PC-3 (cell line): ENCODE data around the gene LIMA1. TPM values are rescaled to one million over a fixed set of nuclear protein-coding genes. Genes with fewer than 3 reads are reported as not detected.

Experiments used
- ATAC-seq: fragments of 200-7000 bp; cut with Tn5 transposase; 2 replicates; pipeline ENCODE4 v1.9.1; 2020; ENCODE audit warnings: mild to moderate bottlenecking, moderate library complexity
- BruUV-seq: library from RNA; stranded (reverse); fragments of 400-500 nt; replicated peaks from 2 replicates; lab custom pipeline; 2021; lab: Mats Ljungman, UMichigan
- CTCF ChIA-PET: fragments of 300-600 bp; sonication (Branson Sonifier 250); formaldehyde crosslinking; loops from one replicate; lab custom pipeline; 2022; ENCODE audit warnings: antibody characterized with exemption; lab: Charles Lee
- POLR2A ChIA-PET: fragments of 300-600 bp; sonication (Branson Sonifier 250); formaldehyde crosslinking; loops from one replicate; lab custom pipeline; 2022; ENCODE audit warnings: antibody characterized with exemption; ENCODE audit not compliant: unreplicated experiment; lab: Charles Lee
- DNase-seq: peaks from one replicate; pipeline ENCODE4 v3.0.0-alpha.2; 2015
- H2AFZ ChIP-seq: fragments of 300-600 bp; sonication (generic); 2 replicates; pipeline ENCODE4 v1.6.0; 2016; ENCODE audit warnings: antibody characterized with exemption, low read length
- H3F3A ChIP-seq: fragments of 300-600 bp; sonication (generic); one replicate; pipeline ENCODE4 v1.6.0; 2017; ENCODE audit warnings: antibody characterized with exemption, low read length, control low read depth, mild to moderate bottlenecking; ENCODE audit not compliant: unreplicated experiment
- H3K27ac ChIP-seq: fragments of 300-600 bp; sonication (generic); 2 replicates; pipeline ENCODE4 v1.5.1; 2016; ENCODE audit warnings: mild to moderate bottlenecking, low read length
- H3K27me3 ChIP-seq: fragments of 300-600 bp; sonication (generic); 2 replicates; pipeline ENCODE4 v1.6.1; 2016; ENCODE audit warnings: low read length, mixed read lengths
- H3K36me3 ChIP-seq: fragments of 300-600 bp; sonication (generic); 2 replicates; pipeline ENCODE4 v1.6.1; 2016; ENCODE audit warnings: low read depth, mixed run types, low read length, mixed read lengths
- H3K4me1 ChIP-seq: fragments of 300-600 bp; sonication (generic); 2 replicates; pipeline ENCODE4 v1.5.1; 2016; ENCODE audit warnings: low read length; ENCODE audit not compliant: insufficient read depth
- H3K4me2 ChIP-seq: fragments of 300-600 bp; sonication (generic); 2 replicates; pipeline ENCODE4 v1.6.0; 2016; ENCODE audit warnings: low read length
- H3K4me3 ChIP-seq: fragments of 300-600 bp; sonication (generic); 2 replicates; pipeline ENCODE4 v1.5.1; 2016; ENCODE audit warnings: mild to moderate bottlenecking, low read length, mixed read lengths
- H3K79me2 ChIP-seq: fragments of 300-600 bp; sonication (generic); 2 replicates; pipeline ENCODE4 v1.6.1; 2017; ENCODE audit warnings: low read length, mixed read lengths
- H3K9ac ChIP-seq: fragments of 300-600 bp; sonication (generic); 2 replicates; pipeline ENCODE4 v1.6.0; 2016; ENCODE audit warnings: mild to moderate bottlenecking, low read length
- H3K9me2 ChIP-seq: fragments of 300-600 bp; sonication (generic); replicated peaks from 2 replicates; pipeline ENCODE4 v1.6.1; 2016; ENCODE audit warnings: mixed run types, low read length, mixed read lengths
- H3K9me3 ChIP-seq: fragments of 300-600 bp; sonication (generic); 2 replicates; pipeline ENCODE4 v1.6.1; 2016; ENCODE audit warnings: low read length, mixed read lengths
- H4K20me1 ChIP-seq: fragments of 300-600 bp; sonication (generic); 2 replicates; pipeline ENCODE4 v1.6.1; 2016; ENCODE audit warnings: low read length, mixed read lengths
- CTCF ChIP-seq: fragments of 300-600 bp; sonication (generic); conservative IDR thresholded peaks from 2 replicates; pipeline ENCODE4 v1.5.1; 2017; ENCODE audit warnings: antibody characterized with exemption, low read depth, mild to moderate bottlenecking, low read length
- EZH2 ChIP-seq: fragments of 300-600 bp; sonication (generic); IDR thresholded peaks from one replicate; pipeline ENCODE4 v1.6.1; 2017; ENCODE audit warnings: antibody characterized with exemption, mild to moderate bottlenecking, low read length; ENCODE audit not compliant: unreplicated experiment
- EZH2phosphoT487 ChIP-seq: fragments of 300-600 bp; sonication (generic); IDR thresholded peaks from 2 replicates; pipeline ENCODE4 v1.6.1; 2018; ENCODE audit warnings: mild to moderate bottlenecking, antibody characterized with exemption, low read length, borderline replicate concordance
- intact Hi-C: fragments of 100-400 bp; cut with micrococcal nuclease; formaldehyde crosslinking; loops from 2 replicates; pipeline ENCODE4 v1.9.0; 2023
- total RNA-seq: library from RNA; depleted of rRNA; stranded (reverse); fragments of >200 nt; gene quantifications from 2 replicates; pipeline ENCODE4 v1.2.3, GENCODE V29; 2014

The LIMA1 gene
- total RNA-seq, 1 experiment from 2014 or later, result 45.1 TPM

GRCh38 chr12:50196537-50196936 is 86.8 kb downstream of the LIMA1 start:
- intact Hi-C loops, result loop anchor here (5.0 kb wide), 2 partner anchors 46 to 116 kb away; no protein-coding TSS in a partner anchor
- CTCF ChIA-PET, result no interaction called here
- H3K79me2 ChIP-seq, result no peaks in the 10 kb centered on the region
- peaks cover 12% of the 10 kb centered on the region for H3F3A ChIP-seq
- no peak overlapping the region for H2AFZ ChIP-seq
- no peak overlapping the region for H3K9ac ChIP-seq
- DNase-seq (peak; percentile 77), ATAC-seq (peak; percentile 70)
- peak overlapping the region; percentile 33 for H3K4me2 ChIP-seq
- BruUV-seq, result no TSS peak
- H3K36me3 ChIP-seq, result peaks cover 9% of the 10 kb centered on the region
- H3K4me1 ChIP-seq, result peaks cover 52% of the 10 kb centered on the region
- peak overlapping the region; percentile 62 for H3K27ac ChIP-seq
- no peaks in the 10 kb centered on the region for H3K27me3 ChIP-seq
- H3K4me3 ChIP-seq, result no peak overlapping the region
- H3K9me2 ChIP-seq, result no peaks in the 10 kb centered on the region
- H4K20me1 ChIP-seq, result no peaks in the 10 kb centered on the region
- POLR2A ChIA-PET, result no interaction called here
- no peak for TF ChIP-seq CTCF
- TF ChIP-seq EZH2, result no peak
- H3K9me3 ChIP-seq, result no peaks in the 10 kb centered on the region

GRCh38 chr12:50195832-50196231 is 87.5 kb downstream of the LIMA1 start:
- BruUV-seq, result no TSS peak

More at GRCh38 chr12:50195832-50196231, 87.5 kb downstream of the LIMA1 start:
- Histone ChIP-seq H3K9me2 (no peaks in the 10 kb centered on the region), H3K4me2 (peak overlapping the region; percentile 33), H3F3A (peaks cover 5% of the 10 kb centered on the region), H4K20me1 (no peaks in the 10 kb centered on the region), H2AFZ (no peak overlapping the region), H3K36me3 (peaks cover 9% of the 10 kb centered on the region), H3K9ac (no peak overlapping the region), H3K27ac (peak overlapping the region; percentile 62), H3K27me3 (no peaks in the 10 kb centered on the region), H3K4me3 (no peak overlapping the region), H3K4me1 (peaks cover 45% of the 10 kb centered on the region), H3K9me3 (no peaks in the 10 kb centered on the region), H3K79me2 (no peaks in the 10 kb centered on the region)
- ATAC-seq (peak; percentile 88), DNase-seq (peak; percentile 49)
- intact Hi-C loops, result loop anchor here (5.0 kb wide), 2 partner anchors 46 to 116 kb away; no protein-coding TSS in a partner anchor
- ChIA-PET POLR2A (no interaction called here), CTCF (no interaction called here)
- TF ChIP-seq EZH2 (no peak), CTCF (no peak), EZH2phosphoT487 (no peak)
